ENCODE results near the gene COG5. TPM values are rescaled to one million over a fixed set of nuclear protein-coding genes. Genes with fewer than 3 reads are reported as not detected.

The COG5 gene
- total and polyA plus RNA-seq, 9 of the 15 experiments (the other 6 are each of a cell fraction or from before 2014, with no cell fraction given) = 15.3 to 75.1 (median 56.4) TPM

DNA sequence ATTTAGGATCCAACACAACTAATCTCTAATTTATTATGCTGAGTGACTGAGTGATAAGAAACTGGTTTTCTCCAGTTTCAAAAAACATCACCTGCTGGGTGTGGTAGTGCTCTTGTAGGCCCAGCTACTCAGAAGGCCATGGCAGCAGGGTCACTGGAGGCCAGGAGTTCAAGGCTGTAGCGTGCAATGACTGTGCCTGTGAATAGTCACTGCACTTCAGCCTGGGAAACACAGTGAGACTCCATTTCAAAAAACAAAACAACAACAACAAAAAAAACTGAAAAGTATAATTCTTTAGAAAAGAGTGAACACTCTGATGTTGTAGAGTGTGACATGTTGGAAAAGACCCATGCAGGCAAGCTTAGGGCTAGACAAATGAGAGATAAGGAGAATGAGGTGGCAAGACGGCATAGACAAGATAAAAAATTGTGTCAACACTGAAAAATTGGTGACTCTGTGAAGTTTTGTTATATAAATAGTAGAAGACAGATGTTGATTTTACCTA lies 243.9 kb downstream of the COG5 start (continued):
- TF ChIP-seq, protein P1, sequence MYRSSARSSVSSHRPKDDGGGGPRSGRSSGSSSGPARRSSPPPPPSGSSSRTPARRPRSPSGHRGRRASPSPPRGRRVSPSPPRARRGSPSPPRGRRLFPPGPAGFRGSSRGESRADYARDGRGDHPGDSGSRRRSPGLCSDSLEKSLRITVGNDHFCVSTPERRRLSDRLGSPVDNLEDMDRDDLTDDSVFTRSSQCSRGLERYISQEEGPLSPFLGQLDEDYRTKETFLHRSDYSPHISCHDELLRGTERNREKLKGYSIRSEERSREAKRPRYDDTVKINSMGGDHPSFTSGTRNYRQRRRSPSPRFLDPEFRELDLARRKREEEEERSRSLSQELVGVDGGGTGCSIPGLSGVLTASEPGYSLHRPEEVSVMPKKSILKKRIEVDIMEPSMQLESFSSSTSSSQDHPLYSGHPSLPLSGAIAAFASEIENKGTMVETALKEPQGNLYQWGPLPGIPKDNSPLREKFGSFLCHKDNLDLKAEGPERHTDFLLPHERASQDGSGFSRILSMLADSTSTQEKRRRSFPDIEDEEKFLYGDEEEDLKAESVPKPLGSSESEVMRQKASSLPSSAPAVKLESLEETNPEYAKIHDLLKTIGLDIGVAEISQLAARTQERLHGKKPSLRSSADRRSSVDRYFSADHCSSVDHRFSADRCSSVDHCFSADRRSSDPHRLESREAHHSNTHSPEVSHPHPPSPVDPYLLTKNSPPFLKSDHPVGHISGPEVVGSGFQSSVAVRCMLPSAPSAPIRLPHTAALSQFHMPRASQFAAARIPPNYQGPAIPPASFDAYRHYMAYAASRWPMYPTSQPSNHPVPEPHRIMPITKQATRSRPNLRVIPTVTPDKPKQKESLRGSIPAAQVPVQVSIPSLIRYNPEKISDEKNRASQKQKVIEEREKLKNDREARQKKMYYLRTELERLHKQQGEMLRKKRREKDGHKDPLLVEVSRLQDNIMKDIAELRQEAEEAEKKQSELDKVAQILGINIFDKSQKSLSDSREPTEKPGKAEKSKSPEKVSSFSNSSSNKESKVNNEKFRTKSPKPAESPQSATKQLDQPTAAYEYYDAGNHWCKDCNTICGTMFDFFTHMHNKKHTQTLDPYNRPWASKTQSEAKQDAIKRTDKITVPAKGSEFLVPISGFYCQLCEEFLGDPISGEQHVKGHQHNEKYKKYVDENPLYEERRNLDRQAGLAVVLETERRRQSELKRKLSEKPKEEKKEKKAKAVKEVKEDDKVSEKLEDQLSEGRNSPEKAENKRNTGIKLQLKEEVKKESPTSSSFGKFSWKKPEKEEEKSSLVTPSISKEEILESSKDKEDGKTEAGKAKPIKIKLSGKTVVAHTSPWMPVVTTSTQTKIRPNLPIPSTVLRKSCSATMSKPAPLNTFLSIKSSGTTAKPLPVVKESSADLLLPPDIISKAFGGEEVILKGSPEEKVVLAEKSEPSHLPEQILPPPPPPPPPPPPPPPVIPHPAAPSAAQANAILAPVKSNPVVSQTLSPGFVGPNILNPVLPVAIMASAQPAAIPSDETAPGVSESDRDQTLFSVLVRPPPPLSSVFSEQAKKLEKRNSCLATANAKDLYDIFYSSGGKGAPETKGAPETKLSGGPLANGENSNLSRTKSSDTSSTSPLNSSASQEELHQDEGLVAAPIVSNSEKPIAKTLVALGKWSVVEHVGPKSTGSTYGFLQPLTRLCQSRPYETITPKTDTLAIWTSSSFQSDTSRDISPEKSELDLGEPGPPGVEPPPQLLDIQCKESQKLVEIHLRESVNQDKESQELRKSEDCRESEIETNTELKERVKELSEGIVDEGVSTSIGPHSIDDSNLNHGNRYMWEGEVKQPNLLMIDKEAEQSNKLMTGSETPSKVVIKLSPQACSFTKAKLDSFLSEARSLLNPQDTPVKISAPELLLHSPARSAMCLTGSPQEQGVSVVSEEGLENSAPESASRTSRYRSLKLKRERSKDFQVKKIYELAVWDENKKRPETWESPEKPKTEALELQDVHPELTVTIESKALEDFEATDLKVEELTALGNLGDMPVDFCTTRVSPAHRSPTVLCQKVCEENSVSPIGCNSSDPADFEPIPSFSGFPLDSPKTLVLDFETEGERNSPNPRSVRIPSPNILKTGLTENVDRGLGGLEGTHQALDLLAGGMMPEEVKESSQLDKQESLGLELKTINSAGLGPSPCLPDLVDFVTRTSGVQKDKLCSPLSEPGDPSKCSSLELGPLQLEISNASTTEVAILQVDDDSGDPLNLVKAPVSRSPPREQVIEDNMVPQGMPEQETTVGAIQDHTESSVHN (IDR thresholded peaks at IDR 0.05; ENCODE audit: borderline replicate concordance in 1 of 2, low read depth in 1 of 2) = no peak
- TF ChIP-seq, protein P2, sequence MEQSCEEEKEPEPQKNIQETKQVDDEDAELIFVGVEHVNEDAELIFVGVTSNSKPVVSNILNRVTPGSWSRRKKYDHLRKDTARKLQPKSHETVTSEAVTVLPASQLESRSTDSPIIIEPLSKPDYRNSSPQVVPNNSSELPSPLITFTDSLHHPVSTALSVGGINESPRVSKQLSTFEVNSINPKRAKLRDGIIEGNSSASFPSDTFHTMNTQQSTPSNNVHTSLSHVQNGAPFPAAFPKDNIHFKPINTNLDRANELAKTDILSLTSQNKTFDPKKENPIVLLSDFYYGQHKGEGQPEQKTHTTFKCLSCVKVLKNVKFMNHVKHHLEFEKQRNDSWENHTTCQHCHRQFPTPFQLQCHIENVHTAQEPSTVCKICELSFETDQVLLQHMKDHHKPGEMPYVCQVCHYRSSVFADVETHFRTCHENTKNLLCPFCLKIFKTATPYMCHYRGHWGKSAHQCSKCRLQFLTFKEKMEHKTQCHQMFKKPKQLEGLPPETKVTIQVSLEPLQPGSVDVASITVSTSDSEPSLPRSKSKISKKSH (CRISPR knock-in tag; IDR thresholded peaks at IDR 0.05) = no peak
- TF ChIP-seq GATAD2A (IDR thresholded peaks at IDR 0.05) (peak; percentile 65), BRD9 (IDR thresholded peaks at IDR 0.05; ENCODE audit: low read depth, partially characterized antibody) (no peak), ZKSCAN1 (IDR thresholded peaks at IDR 0.05; ENCODE audit: low read depth, low read length) (no peak), CREB1 (IDR thresholded peaks at IDR 0.05) (no peak), CREB1 (CRISPR knock-in tag; IDR thresholded peaks at IDR 0.05) (no peak; the same call in 1 of the 2 replicates), FOXK1 (CRISPR knock-in tag; IDR thresholded peaks at IDR 0.05; ENCODE audit: borderline replicate concordance) (no peak), ZFP30 (CRISPR knock-in tag; IDR thresholded peaks at IDR 0.05; ENCODE audit: borderline replicate concordance) (no peak), RBM34 (IDR thresholded peaks at IDR 0.05; ENCODE audit: borderline replicate concordance, insufficient read depth, low read length) (no peak), EGR1 (conservative IDR thresholded peaks at IDR 0.05) (no peak), BDP1 (IDR thresholded peaks at IDR 0.05; ENCODE audit: insufficient read depth, insufficient read length) (no peak), FOXA3 (CRISPR knock-in tag; conservative IDR thresholded peaks at IDR 0.05 in 1 of 2, IDR thresholded peaks at IDR 0.05 in 1 of 2) (peak in 1 of 2 experiments; percentile 85; a peak in 2 of 4 replicates), ATF7 (IDR thresholded peaks at IDR 0.05) (peak; percentile 27; the same call in 1 of the 2 replicates)
- TF ChIP-seq, protein P3, sequence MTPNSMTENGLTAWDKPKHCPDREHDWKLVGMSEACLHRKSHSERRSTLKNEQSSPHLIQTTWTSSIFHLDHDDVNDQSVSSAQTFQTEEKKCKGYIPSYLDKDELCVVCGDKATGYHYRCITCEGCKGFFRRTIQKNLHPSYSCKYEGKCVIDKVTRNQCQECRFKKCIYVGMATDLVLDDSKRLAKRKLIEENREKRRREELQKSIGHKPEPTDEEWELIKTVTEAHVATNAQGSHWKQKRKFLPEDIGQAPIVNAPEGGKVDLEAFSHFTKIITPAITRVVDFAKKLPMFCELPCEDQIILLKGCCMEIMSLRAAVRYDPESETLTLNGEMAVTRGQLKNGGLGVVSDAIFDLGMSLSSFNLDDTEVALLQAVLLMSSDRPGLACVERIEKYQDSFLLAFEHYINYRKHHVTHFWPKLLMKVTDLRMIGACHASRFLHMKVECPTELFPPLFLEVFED (CRISPR knock-in tag; conservative IDR thresholded peaks at IDR 0.05) = no peak
